ENCODE data around the gene FBN2. TPM values are rescaled to one million over a fixed set of nuclear protein-coding genes. Genes with fewer than 3 reads are reported as not detected.
A peak's percentile ranks its signal among the peaks of the same experiment; 100 is the strongest.
"Not testable (repeated sequence)": the region's sequence is repeated elsewhere in the genome, so short reads cannot be mapped to it uniquely, and the experiment has no call there.

Gene FBN2
- total RNA-seq, 1 experiment from 2014 or later, result 12.8 TPM

GRCh38 chr5:128480158-128480557, 57.9 kb downstream of the FBN2 start:
- no peak for DNase-seq (ENCODE audit: low read depth)

DNA sequence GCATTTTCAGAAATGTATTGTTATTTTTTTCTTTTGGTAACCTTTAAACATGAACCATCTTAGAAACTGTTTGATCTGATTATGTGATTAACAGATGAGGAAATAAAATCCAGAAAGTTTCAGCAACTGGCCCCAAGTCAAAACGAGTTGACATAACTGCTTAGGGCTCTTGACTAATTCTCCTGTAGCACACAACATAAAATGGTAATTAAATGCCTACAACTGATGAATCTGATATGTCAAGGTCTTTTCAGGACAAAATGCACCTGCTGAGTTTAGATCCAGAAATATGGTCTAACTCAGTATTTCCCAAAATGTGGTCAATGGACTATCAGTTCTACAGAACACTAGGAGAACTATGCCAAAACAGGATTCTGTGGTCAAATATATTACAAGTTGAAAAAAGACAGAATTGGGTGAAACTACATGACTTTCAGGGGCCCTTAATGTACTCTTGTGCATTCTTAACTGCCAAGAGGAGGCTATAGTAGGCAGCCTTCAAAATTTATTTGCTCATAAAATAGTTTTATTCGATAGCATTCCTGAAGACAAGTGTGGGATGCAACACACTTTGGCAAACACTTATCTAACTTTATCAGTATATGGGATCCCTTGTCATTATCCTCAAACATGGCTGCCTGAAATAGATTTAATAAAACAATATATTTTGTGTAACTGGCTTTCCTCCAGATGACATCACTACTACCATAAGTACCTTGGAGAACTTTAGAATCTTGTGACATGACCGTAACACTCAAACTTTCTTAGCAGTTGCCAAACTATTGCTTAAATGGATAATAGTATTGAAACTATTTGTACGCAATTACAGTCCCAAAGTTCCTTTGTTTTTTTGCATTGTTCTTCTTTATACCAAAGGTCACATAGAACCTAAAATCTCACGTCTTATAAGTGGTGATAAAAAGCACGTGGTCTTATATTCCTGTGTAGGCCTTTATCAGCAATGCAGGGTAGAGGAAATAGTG, 59.4 kb downstream of the FBN2 start:
- no peak for DNase-seq (ENCODE audit: low read depth)

- DNase-seq (ENCODE audit: low read depth), result no peak
Observed at GRCh38 chr5:128477944-128478343, 60.1 kb downstream of the FBN2 start.

- no peak for DNase-seq (ENCODE audit: low read depth)
Observed at GRCh38 chr5:128475693-128476092, 62.4 kb downstream of the FBN2 start.

DNA sequence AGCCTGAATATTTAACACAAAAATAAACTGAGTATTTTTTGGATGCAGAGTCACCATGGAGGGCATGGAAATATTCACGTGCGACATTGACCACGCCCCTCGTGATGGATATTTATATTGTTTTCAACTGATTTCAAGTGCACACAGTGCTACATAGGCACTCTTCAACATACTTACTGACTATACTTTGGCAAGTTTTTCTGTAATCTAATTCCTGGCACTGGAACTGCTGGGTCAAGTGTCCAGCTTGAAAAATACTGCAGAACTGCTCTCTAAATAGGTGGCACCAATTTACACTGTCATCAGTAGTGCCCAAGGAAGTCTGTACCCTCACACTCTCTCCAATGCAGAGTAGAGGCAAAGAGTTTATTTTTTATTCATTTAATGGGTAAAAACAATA, 65.1 kb downstream of the FBN2 start:
- no peak for DNase-seq (ENCODE audit: low read depth)

- DNase-seq (ENCODE audit: low read depth), result no peak
Observed at GRCh38 chr5:128472036-128472435, 66.0 kb downstream of the FBN2 start.

DNA sequence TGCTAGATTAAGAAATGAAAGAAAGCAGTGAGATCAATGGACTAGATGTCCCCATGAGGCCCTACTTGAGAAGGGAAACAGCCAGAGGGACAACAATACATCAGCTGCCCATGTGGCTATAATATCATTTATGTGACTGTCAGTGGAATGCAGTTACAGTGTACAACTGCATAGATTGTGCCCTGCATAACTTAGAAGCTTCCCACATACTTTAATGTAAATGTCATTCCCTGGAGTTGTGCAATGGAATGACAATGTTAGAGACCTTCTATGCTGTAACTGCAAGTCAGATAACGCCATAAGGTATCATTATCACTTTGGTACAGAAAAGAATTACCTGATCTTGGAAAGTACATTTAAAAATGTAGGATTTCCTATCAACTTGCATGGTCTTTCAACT, 67.4 kb downstream of the FBN2 start:
- peak; percentile 6 for DNase-seq (ENCODE audit: low read depth)

DNA sequence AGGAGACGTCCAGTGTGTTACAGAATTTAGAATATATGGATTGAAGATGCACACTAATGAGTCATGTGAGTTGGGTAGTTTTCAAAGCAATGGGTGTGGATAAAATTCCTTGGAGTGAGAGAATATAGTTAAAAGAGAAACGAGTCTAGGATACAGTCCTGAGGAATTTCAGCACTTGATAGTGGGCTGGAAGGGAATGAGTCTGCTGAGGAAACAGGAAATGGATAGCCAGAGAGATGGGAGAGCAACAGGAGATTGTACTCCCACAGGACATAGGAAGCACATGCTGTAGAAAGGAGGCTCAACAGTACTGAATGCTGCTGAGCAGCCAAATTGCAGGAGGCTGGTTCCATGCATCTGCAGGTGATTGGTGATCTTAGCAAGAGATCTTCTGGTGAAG, 68.1 kb downstream of the FBN2 start:
- peak; percentile 68 for DNase-seq (ENCODE audit: low read depth)

- DNase-seq (ENCODE audit: low read depth), result no peak
Observed at GRCh38 chr5:128466980-128467379, 71.1 kb downstream of the FBN2 start.

DNA sequence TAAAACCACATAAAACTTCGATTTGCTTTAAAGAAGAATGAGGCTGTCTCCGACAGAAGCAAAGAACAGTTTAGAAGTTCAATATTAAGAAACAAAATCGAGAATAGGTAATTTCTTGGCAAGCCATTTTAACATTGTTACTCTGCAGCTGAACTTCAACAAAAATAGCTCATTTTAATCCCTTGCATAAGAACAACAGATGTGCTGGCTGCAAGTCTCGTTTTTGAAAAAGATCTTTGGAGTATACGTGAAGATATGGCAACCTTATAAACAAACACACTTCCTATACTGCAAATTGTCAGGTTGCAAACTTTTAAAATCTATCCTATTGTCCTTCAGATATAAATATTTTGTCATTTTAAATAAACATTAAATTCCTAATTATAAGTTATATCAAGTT, 71.5 kb downstream of the FBN2 start:
- DNase-seq (ENCODE audit: low read depth), result no peak

GRCh38 chr5:128464596-128464995, 73.4 kb downstream of the FBN2 start:
- no peak for DNase-seq (ENCODE audit: low read depth)

DNA sequence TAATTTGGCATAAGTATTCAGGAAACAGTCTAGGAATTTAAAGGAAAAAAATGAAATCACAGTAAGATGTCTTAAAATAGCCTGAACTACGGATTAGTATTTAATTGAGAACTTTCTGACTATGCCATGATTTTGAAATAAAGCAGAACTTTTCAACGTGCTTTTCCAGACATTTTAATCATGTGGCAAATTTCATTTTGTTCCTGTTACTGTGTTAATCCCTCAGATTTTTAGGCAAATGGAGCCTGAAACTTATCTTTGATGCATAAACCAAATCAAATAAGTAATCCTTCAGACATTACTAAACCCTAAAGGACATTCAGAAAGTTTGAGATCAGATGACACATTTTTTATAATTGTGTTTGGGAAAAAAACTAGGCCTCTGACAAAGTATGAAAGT, 75.7 kb downstream of the FBN2 start:
- DNase-seq (ENCODE audit: low read depth), result no peak

DNA sequence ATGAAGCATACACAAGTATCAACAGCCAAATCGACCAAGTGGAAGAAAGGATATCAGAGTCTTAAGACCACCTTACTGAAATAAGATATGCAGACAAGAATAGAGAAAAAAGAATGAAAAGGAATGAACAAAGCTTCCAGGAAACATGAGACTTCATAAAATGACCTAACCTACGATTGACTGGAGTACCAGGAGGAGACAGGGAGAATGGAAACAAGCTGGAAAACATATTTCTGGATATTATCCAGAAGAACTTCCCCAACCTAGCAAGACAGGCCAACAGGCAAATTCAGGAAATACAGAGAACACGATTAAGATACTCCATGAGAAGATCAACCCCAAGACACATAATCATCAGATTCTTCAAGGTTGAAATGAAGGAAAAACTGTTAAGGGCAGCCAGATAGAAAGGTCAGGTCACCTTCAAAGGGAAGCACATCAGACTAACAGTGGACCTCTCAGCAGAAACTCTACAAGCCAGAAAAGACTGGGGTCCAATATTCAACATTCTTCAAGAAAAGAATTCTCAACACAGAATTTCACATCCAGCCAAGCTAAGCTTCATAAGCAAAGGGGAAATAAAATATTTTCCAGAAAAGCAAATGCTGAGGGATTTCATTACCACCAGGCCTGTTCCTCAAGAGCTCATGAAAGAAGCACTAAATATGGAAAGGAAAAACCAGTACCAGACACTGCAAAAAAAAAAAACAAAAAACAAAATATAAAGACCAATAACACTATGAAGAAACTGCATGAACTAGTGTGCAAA, 80.7 kb downstream of the FBN2 start:
- DNase-seq (ENCODE audit: low read depth), result not testable (repeated sequence)

DNA sequence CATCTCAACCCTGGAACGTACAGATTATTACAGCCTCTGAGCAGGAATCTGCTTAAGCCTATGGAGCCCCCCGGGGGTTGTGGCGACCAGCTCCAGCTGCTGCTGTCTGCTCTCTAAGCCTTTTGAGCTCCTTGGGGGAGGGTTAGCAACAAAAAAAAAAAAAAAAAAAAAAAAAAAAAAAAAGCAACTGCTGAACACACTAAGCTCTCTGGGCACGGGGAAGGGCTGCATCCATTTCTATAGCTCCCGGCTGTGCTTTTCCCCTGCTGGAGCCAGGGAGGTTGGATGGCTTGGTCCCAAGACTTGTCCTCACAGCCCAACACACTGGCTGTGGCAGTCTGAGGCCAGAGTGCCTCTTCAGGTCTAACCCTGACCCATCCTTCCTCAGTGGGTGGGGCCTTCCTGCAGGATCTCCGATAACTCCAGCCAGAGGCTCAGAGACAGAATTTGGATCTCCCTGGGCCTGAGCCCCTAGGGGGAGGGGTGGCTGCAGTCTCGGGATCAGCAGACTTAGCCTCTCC, 82.1 kb downstream of the FBN2 start:
- DNase-seq (ENCODE audit: low read depth), result no peak

DNA sequence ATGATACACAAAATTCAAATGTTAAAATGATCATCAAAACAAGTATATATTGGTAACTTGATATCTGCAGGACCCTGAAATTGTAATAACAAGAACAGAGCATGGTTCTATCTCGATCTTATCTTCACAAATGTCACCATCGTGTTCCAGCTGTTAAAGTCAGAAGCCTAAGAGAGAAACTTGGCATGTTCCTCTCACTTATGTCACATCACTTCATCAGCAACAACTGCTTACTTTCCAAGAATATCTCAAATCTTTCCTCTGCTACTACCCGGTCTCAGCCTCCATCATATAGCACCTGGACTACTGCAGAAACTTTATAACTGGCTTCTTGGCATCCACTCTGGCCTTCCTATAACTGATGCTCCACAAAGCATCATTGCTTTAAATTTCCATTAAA, 84.9 kb downstream of the FBN2 start:
- no peak for DNase-seq (ENCODE audit: low read depth)

GRCh38 chr5:128447224-128447623, 90.8 kb downstream of the FBN2 start:
- not testable (repeated sequence) for DNase-seq (ENCODE audit: low read depth)

DNA sequence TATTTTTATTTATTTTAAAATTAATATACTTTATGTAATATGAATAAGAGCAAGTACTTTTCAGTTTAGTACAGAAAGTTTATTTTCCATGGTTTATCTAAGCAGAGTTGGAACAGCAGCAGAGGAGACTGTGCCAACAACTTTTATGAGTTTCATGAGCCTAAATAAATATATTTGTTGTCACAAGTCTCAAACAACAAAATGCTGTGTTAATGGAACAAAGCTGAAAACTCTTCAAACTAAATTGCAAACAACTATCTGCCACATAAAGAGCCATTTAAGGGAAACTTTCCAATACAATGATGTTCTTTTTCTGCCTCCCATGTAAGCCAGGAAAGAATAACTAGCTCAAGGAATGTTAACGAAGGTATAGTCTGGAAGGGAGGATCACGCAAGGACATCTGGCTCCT, 96.1 kb downstream of the FBN2 start:
- no peak for DNase-seq (ENCODE audit: low read depth)

GRCh38 chr5:128441165-128441564, 96.9 kb downstream of the FBN2 start:
- no peak for DNase-seq (ENCODE audit: low read depth)

GRCh38 chr5:128436749-128437188, 101.3 kb downstream of the FBN2 start:
- DNase-seq (ENCODE audit: low read depth), result peak; percentile 92

DNA sequence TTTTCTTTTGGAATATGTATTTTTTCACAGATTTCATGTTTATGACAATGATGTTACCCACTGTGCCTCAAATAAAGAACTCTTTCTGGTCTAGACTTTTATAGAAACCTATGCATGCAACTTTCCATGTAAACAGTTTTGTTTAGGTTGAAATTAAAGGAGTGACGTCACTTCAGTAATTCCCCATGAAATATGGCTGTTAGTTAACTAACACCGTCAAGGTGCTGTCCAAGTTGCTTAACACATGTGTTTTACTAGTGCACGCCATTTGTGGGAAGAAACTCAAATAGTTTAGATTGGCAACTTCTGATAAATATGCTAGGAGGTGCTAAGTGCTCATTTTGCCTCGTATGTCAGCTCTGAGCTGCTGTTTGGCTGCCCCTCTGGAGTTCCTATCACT, 102.2 kb downstream of the FBN2 start:
- no peak for DNase-seq (ENCODE audit: low read depth)

GRCh38 chr5:128434993-128435392, 103.1 kb downstream of the FBN2 start:
- DNase-seq (ENCODE audit: low read depth), result no peak

DNA sequence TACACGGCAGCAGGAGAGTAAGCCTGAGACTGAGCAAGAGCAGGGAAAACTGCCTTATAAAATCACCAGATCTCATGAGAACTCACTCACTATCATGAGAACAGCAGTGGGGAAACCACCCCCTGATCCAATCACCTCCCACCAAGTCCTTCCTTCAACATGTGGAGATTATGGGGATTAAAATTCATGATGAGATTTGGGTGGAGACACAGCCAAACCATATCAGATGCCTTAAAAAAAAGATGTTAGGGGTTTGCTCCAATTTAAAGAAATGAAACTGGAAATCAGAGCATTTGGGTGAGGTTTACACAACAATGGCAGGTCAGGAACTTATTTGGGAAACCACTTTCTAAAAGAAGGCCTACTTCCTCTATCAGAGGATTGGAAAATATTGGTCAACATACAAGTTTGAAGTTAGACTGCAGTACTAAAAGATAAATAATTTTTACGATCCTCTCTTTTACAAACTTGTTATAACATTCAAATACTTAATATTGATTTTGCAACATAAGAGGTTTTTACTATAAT, 105.1 kb downstream of the FBN2 start:
- DNase-seq (ENCODE audit: low read depth), result no peak

Measured in HT1080 (cell line).